GM19324 (cell line): ENCODE data around the gene PSMB8.

Experiments
- ATAC-seq: cut with Tn5 transposase; IDR thresholded peaks from one replicate; pipeline ENCODE4 v1.9.1; 2021; ENCODE audit warnings: mild to moderate bottlenecking, moderate library complexity; ENCODE audit not compliant: unreplicated experiment, low FRiP score

The PSMB8 gene

GRCh38 chr6:32857156-32857891 lies 13.5 kb upstream of the PSMB8 start:
- ATAC-seq, result no peak

GRCh38 chr6:32855467-32856174 lies 11.8 kb upstream of the PSMB8 start:
- no peak for ATAC-seq

DNA sequence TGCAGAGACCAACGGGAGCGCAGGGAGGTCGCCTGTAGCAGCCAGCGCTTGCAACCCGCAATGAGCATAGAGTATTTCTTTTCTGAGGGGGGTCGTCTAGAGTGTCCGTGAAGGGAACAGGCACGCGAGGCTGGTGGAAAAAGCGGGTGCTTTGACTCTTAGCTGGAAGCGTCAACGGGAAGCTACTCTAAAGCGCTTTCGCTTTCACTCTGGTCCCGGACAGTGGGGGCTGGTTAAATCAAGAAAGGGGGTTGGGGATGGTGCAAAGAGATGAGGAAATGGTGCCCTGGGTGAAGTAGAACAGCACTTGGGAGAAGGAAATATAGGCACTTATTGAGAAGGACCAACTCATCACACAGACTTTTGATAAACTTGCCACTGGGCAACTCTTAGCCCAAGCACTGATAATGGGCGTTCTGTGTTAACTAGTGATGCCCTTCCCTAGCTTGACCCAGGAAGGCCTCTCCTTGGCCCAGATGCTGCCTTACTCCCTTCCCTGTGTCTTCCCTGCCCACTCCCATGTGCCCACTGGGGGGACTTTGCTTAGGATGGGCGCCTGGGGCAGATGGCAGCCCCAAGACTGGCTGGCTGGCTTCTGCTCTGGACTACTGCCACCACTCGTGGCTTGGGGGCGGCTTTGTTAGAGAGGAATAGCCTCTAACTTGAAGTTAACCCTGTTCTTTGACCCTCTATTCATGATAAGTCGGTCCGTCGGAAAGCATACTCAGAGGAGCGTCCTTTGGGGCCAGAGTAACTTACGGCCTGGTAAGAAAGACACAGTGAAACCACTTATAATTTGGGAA lies 10.7 kb upstream of the PSMB8 start:
- ATAC-seq, result peak; percentile 15

DNA sequence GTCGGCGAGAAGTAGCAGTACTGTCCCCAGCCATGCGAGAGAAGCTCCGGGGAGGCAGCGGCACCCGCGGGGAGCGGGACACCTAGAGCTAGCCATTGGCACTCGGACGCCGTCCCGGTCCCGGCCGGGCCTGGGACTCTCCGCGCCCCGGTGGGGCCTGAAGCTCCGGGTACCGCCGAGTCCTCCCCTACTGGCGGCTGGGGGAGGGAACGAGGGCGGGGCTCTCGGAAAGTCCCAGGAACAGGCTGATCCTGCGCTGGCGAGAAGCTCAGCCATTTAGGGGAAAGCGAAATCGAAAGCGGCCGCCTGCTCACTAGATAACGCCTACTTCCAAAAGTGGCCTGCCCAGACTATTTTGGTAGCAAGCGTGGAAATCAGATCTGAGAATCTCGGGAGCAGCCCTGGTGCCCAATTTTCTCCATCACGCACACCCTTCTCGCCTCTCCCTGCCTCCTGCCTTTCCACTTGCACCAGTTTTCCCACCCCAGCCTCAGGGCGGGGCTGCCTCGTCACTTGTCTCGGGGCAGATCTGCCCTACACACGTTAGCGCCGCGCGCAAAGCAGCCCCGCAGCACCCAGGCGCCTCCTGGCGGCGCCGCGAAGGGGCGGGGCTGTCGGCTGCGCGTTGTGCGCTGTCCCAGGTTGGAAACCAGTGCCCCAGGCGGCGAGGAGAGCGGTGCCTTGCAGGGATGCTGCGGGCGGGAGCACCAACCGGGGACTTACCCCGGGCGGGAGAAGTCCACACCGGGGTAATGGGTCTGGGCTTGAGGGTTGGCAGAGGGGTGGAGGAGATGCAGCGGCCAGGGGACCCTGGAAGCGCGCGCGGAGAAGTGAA lies 9.9 kb upstream of the PSMB8 start, which contains the start of the genes PSMB9 and TAP1:
Gene PSMB9, plus strand, starts transcription at position 652 of the 835 bp plus-strand sequence. Its CDS starts 38 bp downstream, at position 690.
Gene TAP1, minus strand, starts transcription at position 164 of the 835 bp plus-strand sequence. Its CDS starts 68 bp downstream, at position 96.
- peak; percentile 87 for ATAC-seq

GRCh38 chr6:32852844-32853540 lies 9.1 kb upstream of the PSMB8 start:
- ATAC-seq, result peak; percentile 13

DNA sequence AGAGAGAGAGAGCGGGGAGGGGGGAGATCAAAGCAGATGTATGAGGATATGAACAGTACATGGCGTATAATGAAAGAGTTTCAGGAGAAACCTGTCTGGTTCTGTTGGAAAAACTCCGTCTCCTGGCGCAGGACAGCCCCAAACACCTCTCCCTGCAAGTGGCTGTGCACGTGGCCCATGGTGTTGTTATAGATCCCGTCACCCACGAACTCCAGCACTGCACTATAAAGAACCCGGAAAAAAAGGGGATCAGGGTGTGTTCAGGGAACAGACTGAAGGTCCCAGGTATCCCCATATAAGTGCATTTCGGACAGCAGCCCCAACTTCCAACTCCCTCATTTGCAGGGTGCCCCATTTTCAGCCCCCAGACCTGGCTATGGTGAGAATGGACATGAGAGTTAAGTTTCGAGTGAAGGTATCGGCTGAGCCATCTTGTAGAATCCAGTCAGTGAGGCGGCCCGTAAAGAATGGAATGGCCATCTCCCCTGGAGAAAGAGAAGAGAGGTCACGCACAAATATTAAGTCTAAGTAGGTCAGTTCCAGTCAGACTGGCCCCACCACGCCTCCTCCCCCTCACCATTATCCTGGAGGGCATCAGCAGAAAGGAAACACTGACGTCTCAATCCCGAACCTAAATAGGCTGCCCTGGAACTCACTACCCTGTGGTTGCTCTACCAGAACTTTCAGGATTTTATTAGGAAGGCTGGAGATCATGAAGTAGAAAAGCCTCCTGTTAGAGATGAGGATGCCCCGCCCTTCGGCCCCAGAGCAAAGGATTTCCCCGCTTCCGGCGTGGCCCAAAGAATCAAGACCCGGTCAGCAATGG lies 8.4 kb upstream of the PSMB8 start:
- ATAC-seq, result no peak

DNA sequence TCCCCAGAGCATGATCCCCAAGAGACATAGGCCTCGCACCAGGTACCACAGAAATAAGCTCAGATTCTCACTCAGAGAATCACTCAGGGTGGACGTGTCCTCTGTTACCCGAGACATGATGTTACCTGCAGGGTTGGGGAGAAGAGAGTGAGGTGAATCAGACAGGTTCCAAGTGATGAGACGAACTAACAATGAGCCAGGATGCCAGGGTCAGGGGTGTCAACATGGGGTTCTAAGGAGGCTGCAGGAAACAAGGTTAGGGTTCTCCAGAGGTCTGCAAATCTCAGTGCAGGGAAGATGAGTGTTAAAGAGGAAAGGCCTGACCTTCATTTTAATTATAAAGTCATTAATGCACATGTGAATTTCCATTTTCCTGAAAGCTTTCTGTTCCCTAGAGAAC lies 7.2 kb upstream of the PSMB8 start:
- no peak for ATAC-seq

- ATAC-seq, result no peak
These were observed 5.3 kb upstream of the PSMB8 start for GRCh38 chr6:32849126-32849525.

DNA sequence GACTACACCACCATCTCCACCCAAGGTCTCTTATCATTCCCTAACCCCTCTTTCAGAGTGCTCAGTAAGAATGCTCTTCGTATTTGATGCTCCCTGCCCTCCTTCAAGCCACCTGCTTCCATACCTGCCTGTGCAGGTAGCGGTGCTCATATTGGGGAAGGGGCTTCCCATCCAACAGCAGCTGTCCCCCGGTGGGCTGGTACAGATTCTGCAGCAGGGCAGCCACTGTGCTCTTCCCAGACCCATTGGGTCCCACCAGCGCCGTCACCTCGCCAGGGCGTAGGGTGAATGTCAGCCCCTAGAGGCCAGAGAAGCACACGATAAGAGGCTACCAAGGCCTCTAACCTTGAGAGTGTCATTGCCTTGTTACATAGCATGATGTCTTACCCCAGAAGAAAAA lies 3.9 kb upstream of the PSMB8 start:
- no peak for ATAC-seq

DNA sequence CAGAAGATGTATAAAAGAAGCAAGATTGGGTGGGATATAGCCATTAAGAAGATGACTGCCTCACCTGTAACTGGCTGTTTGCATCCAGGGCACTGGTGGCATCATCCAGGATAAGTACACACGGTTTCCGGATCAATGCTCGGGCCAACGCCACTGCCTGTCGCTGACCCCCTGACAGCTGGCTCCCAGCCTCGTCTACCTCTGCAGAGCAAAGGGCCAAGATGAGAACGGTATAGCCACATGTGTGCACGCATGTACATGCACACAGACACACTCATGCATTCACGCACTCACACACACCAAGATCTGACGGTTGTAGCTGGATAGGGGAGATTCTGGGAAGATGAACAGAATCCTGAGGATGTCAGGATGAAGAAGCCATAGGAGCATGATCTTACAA lies 3.2 kb upstream of the PSMB8 start:
- ATAC-seq, result no peak

GRCh38 chr6:32845384-32845884 lies 1.6 kb upstream of the PSMB8 start:
- ATAC-seq, result no peak

DNA sequence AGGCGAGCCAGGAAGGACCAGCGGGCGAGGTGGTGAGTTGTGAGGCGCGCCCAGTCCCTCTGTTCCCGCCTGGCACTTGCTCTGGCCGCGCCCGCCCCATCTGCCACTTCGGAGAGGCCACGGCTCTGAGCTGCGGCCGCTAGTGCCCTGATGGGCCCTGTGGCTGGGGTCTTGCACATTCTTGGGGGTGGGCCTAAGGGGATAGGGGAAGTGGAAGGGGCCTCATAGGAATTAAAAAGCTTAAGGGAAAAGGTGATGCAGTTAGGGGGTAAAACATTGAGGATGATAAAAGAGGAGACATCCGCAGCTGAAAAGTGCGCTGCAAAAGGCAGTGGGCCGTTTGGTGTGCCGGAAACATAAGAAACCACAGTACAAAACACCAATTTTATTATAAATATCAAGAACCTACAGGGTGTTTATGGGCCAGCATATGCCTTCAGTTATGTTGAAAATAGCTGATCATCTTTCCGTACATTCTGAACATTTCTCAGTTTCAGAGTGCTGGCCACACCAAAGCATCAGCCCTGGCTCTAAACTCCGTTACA lies 1.1 kb upstream of the PSMB8 start:
- no peak for ATAC-seq

- ATAC-seq, result no peak
These were observed 392 bp downstream of the PSMB8 start for GRCh38 chr6:32843331-32843978.

DNA sequence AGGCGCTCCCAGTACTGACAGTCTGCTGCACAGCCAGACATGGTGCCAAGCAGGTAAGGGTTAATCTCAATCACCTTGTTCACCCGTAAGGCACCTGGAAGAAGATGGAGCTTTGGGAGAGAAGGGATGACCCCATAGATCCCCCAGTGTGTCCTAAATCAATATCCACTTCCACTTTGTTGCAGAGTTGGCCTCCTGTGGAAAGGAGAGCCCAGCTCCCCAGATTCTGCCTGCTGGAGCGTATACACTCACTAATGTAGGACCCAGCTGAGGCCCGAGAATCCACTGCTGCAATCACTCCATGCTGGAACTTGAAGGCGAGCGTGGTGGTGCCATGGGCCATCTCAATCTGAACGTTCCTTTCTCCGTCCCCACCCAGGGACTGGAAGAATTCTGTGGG lies 1.2 kb downstream of the PSMB8 start:
- no peak for ATAC-seq

- no peak for ATAC-seq
These were observed 1.7 kb downstream of the PSMB8 start for GRCh38 chr6:32842021-32842650.

- ATAC-seq, result no peak
These were observed 3.1 kb downstream of the PSMB8 start for GRCh38 chr6:32840604-32841246.

- ATAC-seq, result no peak
These were observed 4.5 kb downstream of the PSMB8 start for GRCh38 chr6:32839356-32839755.
